KMS-11 (cell line): Measurements from ENCODE around the gene MRPS10.

Experiments
- H2AFZ ChIP-seq: fragments of 200-600 bp; sonication (generic); 2 replicates; pipeline ENCODE4 v1.6.1; 2016; ENCODE audit warnings: antibody characterized with exemption, mixed run types, low read depth
- H3K27ac ChIP-seq: fragments of 200-600 bp; sonication (generic); 2 replicates; pipeline ENCODE4 v1.6.1; 2016; ENCODE audit warnings: mild to moderate bottlenecking, mixed run types
- H3K27me3 ChIP-seq: fragments of 200-600 bp; sonication (generic); 2 replicates; pipeline ENCODE4 v1.6.1; 2017; ENCODE audit warnings: mild to moderate bottlenecking, low read depth, mixed run types, moderate library complexity; ENCODE audit not compliant: insufficient read depth
- H3K36me3 ChIP-seq: fragments of 200-600 bp; sonication (generic); 2 replicates; pipeline ENCODE4 v1.6.1; 2017; ENCODE audit warnings: mild to moderate bottlenecking, mixed run types; ENCODE audit not compliant: insufficient read depth
- H3K4me1 ChIP-seq: fragments of 200-600 bp; sonication (generic); 2 replicates; pipeline ENCODE4 v1.6.1; 2016; ENCODE audit warnings: mild to moderate bottlenecking, low read depth, mixed run types; ENCODE audit not compliant: poor library complexity, severe bottlenecking
- H3K4me2 ChIP-seq: fragments of 200-600 bp; sonication (generic); 2 replicates; pipeline ENCODE4 v1.7.0; 2016; ENCODE audit warnings: mild to moderate bottlenecking, mixed run types
- H3K4me3 ChIP-seq: fragments of 200-600 bp; sonication (generic); IDR thresholded peaks from 2 replicates; pipeline ENCODE4 v1.6.1; 2017; ENCODE audit warnings: low read depth, low read length, mixed read lengths; ENCODE audit not compliant: insufficient read depth
- H3K79me2 ChIP-seq: fragments of 200-600 bp; sonication (generic); 2 replicates; pipeline ENCODE4 v1.6.1; 2016; ENCODE audit warnings: low read depth, mixed run types; ENCODE audit not compliant: insufficient read depth
- H3K9ac ChIP-seq: fragments of 200-600 bp; sonication (generic); 2 replicates; pipeline ENCODE4 v1.6.1; 2016; ENCODE audit warnings: mild to moderate bottlenecking, mixed run types
- H4K20me1 ChIP-seq: fragments of 200-600 bp; sonication (generic); 2 replicates; pipeline ENCODE4 v1.6.1; 2016; ENCODE audit warnings: mild to moderate bottlenecking, mixed run types; ENCODE audit not compliant: insufficient read depth
- TF ChIP-seq, protein P1 (sequence below): fragments of 200-600 bp; sonication (generic); conservative IDR thresholded peaks from 2 replicates; pipeline ENCODE4 v1.6.1; 2017; ENCODE audit warnings: low read depth, mild to moderate bottlenecking, antibody characterized with exemption, low read length, moderate library complexity, mixed read lengths

MRPS10 gene

DNA sequence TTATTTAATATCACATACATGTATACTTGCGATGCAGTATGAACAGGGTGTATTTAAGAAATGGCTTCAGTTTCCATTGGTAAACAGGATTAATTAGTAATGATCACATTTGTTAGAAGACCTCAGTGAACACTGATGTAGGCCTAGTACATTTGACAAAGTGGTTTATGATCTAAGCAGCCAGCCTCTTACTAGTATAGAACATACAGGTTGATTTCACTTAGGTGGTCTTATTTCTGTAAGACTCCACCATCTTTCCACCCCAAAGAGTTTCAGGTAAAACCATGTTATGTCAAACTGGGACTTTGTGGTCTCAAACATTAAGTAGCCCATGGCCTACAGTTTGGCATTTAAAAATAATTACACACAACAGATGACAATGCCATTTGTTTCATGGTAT, 20.2 kb upstream of the MRPS10 start:
- H3K9ac ChIP-seq: no peak overlapping the region
- no peaks in the 10 kb centered on the region for H3K79me2 ChIP-seq
- no peaks in the 10 kb centered on the region for H4K20me1 ChIP-seq
- no peaks in the 10 kb centered on the region for H3K27me3 ChIP-seq
- no peaks in the 10 kb centered on the region for H3K4me1 ChIP-seq
- TF ChIP-seq, protein P1, sequence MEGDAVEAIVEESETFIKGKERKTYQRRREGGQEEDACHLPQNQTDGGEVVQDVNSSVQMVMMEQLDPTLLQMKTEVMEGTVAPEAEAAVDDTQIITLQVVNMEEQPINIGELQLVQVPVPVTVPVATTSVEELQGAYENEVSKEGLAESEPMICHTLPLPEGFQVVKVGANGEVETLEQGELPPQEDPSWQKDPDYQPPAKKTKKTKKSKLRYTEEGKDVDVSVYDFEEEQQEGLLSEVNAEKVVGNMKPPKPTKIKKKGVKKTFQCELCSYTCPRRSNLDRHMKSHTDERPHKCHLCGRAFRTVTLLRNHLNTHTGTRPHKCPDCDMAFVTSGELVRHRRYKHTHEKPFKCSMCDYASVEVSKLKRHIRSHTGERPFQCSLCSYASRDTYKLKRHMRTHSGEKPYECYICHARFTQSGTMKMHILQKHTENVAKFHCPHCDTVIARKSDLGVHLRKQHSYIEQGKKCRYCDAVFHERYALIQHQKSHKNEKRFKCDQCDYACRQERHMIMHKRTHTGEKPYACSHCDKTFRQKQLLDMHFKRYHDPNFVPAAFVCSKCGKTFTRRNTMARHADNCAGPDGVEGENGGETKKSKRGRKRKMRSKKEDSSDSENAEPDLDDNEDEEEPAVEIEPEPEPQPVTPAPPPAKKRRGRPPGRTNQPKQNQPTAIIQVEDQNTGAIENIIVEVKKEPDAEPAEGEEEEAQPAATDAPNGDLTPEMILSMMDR: no peak
- no peak overlapping the region for H3K4me3 ChIP-seq
- no peak overlapping the region for H3K4me2 ChIP-seq
- no peaks in the 10 kb centered on the region for H3K36me3 ChIP-seq
- H2AFZ ChIP-seq: no peak overlapping the region
- no peak overlapping the region for H3K27ac ChIP-seq

DNA sequence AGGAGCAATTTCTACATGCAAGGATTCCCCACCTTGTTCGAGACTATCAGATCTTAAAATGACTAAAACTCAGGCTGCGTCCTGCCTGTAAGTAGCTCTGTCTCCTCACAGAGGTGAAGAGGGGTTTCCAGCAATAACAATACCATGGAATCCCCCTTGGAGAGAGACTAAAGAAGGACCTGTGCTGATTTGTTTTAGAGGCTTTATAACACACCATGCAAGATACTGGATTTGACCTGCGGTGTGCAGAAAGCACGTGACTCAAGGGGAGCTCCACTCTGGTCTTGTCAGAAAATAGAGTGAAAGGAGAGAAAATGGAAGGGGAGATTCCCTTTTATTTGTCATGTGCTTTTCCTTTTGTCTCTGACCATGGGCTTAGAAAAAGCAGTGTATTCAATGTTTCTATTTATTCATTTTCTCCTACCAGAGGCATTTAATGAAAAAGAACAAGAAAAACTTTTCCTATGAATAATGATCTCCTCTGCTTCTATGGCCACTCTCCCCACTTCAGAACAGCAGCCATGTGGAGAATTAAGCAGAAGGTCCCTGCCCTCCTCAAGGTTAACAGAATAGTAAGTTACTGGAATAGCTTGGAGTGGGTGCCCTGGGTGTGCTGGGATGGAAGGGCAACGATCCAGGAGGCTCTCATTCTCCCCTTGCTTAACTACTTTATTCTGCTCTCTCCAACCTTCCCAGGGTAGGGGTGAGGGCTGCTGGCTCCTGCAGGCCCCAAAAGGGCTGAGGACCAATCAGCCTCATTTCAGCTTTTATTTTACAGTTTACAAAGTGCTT, 19.2 kb upstream of the MRPS10 start:
- Histone ChIP-seq H3K4me2 (no peak overlapping the region), H3K4me1 (no peaks in the 10 kb centered on the region), H3K79me2 (no peaks in the 10 kb centered on the region), H3K27ac (no peak overlapping the region), H4K20me1 (no peaks in the 10 kb centered on the region), H3K9ac (no peak overlapping the region), H3K4me3 (no peak overlapping the region), H3K36me3 (no peaks in the 10 kb centered on the region), H3K27me3 (no peaks in the 10 kb centered on the region), H2AFZ (no peak overlapping the region)
- TF ChIP-seq, protein P1: no peak

DNA sequence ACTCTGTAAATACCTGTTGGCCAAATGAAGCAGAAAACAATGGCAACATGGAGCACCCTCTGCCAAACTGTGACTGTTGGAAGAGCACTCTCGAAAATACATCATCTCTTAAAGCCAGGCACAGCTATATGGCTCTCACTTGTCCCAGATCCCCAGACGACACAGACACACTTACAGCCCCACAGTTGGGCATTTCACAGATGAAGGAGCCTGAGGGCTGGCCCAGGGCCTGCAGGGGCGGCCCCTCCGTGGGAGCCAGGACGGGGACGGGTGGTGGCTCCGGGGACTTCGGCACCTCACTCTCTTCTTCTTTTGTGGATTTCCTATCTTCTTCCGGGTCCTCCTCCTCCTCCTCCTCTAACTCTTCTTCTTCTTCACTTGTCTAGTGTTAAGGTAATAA, 18.4 kb upstream of the MRPS10 start:
- no peaks in the 10 kb centered on the region for H3K79me2 ChIP-seq
- H3K4me1 ChIP-seq: no peaks in the 10 kb centered on the region
- no peaks in the 10 kb centered on the region for H4K20me1 ChIP-seq
- no peaks in the 10 kb centered on the region for H3K27me3 ChIP-seq
- H3K9ac ChIP-seq: no peak overlapping the region
- H3K36me3 ChIP-seq: no peaks in the 10 kb centered on the region
- no peak overlapping the region for H3K27ac ChIP-seq
- H3K4me2 ChIP-seq: no peak overlapping the region
- no peak overlapping the region for H2AFZ ChIP-seq
- H3K4me3 ChIP-seq: no peak overlapping the region
- TF ChIP-seq, protein P1: no peak

DNA sequence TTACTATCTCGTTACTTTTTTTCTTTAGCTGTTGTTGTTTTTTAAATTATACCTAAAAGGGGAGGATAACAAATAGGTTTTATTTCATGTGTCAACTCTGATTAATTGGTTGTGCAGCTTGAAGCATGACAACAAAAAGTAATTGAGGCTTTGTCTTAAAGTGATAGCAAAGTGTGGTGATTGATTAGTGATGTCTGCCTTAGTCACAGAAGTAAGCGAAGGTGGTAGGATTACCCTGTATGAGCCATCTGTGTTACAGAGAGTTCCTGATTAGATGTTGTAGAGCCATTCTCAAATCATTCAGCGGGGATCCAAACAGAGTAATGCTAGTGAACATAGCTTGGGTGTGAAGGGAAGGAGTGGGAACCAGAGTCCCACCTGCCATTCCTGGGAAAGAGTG, 14.4 kb upstream of the MRPS10 start:
- no peaks in the 10 kb centered on the region for H3K79me2 ChIP-seq
- no peaks in the 10 kb centered on the region for H3K27me3 ChIP-seq
- no peak overlapping the region for H3K4me2 ChIP-seq
- H3K36me3 ChIP-seq: no peaks in the 10 kb centered on the region
- no peaks in the 10 kb centered on the region for H3K4me1 ChIP-seq
- no peak overlapping the region for H3K9ac ChIP-seq
- H2AFZ ChIP-seq: no peak overlapping the region
- H4K20me1 ChIP-seq: no peaks in the 10 kb centered on the region
- no peak overlapping the region for H3K27ac ChIP-seq
- no peak overlapping the region for H3K4me3 ChIP-seq
- TF ChIP-seq, protein P1: no peak
